Measurements from ENCODE around the gene INPP5B. TPM values are rescaled to one million over a fixed set of nuclear protein-coding genes. Genes with fewer than 3 reads are reported as not detected.
"Not testable (repeated sequence)": the region's sequence is repeated elsewhere in the genome, so short reads cannot be mapped to it uniquely, and the experiment has no call there.

Gene INPP5B
- total RNA-seq, 1 donor from 2014 or later, result 38.1 TPM

DNA sequence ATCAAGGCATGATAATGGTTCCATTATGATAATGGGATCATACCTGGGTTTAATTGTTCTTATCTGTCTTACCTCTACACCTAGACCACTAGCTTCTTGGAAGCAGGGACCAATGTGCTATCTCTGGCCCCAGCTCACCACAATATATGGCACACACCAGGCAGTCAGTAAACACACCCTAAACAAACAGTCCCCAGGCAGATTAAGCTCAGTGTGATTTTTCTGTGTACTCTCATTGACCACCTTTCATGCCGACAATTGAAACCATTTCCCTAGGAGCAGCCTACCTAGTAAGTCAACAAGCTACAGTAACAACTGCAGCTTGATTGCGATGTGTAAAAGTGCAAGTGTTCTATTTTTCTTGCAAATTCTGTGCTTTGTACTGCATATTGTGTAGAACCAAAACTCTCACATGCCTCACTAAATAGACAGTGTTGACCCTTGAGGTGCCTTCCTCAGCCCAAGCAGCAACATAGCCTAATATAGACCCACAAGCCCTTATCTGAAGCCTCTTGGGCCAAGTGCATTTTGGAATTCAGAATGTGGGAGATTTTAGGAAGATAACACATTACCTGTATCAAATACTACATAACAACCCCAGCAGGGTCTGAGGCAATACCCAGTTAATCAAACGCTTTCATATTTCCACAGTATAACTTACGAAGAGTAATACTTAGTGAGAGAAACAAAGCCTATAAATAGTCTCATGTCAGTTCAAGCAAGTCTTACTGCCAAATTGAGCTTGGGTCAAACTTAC lies 32.0 kb downstream of the INPP5B start:
- no peak for DNase-seq (ENCODE audit: low spot score)

DNA sequence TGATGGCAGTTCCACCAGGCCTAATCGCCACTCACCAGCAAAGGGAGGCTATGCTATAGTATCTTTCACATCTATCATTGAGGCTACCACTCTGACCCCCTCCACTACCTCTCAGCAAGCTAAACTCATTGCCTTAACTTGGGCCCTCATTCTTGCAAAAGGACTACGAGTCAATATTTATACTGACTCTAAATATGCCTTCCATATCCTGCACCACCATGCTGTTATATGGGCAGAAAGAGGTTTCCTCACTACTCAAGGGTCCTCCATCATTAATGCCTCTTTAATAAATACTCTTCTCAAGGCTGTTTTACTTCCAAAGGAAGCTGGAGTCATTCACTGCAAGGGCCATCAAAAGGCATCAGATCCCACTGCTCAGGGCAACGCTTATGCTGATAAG lies 35.4 kb downstream of the INPP5B start:
- DNase-seq (ENCODE audit: low spot score), result not testable (repeated sequence)

DNA sequence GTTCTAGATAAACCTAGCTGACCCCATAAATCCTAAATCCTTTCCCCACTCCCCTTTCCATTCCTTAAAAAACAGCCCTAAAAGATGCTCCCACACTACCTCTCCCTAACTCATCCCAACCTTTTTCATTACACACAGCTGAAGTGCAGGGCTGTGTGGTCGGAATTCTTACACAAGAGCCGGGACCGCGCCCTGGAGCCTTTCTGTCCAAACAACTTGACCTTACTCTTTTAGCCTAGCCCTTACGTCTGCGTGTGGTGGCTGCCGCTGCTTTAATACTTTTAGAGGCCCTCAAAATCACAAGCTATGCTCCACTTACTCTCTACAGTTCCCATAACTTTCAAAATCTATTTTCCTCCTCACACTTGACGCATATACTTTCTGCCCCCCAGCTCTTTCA lies 36.0 kb downstream of the INPP5B start:
- DNase-seq (ENCODE audit: low spot score), result not testable (repeated sequence)

DNA sequence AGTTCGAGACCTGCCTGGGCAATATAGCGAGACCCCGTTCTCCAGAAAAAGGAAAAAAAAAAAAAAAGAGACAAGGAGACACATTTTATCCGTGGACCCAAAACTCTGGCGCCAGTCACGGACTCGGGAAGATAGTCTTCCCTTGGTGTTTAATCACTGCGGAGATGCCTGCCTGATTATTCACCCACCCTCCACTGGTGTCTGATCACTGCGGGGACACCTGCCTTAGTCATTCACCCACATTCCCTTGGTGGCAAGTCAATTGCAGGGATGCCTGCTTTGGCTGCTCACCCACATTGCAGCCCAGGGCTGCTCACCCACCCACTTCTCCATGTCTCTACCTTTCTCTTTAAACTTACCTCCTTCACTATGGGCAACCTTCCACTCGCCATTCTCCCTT lies 38.3 kb downstream of the INPP5B start:
- not testable (repeated sequence) for DNase-seq (ENCODE audit: low spot score)

DNA sequence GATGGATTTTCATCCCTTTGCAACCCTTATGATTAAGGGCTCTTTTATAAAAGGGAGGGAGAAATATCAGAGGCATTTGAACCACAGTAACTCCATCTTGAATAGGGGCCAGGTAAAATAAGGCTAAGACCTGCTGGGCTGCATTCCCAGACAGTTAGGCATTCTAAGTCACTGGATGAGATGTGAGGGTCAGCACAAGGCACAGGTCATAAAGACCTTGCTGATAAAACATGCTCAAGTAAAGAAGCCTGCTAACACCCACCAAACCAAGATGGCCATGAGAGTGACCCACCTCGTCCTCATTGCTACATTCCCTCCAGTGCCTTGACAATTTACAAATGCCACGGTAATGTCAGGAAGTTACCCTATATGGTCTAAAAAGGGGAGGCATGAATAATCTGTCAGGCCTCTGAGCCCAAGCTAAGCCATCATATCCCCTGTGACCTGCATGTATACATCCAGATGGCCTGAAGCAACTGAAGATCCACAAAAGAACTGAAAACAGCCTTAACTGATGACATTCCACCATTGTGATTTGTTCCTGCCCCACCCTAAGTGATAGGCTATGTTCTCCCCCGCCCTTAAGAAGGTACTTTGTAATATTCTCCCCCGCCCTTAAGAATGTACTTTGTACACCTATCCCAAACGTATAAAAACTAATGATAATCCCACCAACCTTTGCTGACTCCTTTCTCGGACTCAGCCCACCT lies 39.3 kb downstream of the INPP5B start:
- not testable (repeated sequence) for DNase-seq (ENCODE audit: low spot score)

DNA sequence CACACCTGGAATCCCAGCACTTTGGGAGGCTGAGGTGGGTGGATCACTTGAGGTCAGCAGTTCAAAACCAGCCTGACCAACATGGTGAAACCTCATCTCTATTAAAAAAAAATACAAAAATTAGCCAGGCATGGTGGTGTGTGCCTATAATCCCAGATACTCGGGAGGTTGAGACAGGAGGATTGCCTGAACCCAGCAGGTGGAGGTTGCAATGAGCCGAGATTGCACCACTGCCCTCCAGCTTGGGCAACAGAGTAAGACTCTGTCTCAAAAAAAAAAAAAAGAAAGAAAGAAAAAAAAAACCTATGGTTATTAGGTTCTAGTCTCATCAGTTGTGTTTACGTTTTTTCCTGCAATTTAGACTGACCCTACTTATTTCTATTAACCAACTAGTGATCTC lies 40.3 kb downstream of the INPP5B start:
- not testable (repeated sequence) for DNase-seq (ENCODE audit: low spot score)

DNA sequence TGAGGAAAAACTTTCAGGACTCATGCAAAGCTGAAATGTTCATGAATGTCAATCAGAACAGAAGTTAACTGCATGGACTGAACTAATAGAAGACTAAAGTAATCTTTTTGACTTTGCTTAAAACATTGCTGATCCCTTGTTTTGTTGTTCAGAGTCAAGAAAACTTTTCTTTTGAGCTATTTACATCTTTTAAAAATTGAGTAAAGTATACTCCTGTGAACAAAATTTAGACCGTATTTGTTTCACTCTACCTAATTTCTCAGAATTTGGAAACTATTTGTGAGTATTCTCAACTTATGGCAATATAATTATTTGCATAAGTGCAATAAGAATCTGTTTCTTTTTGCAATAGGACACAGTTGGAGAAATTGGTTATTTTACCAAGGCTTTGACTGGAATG lies 41.1 kb downstream of the INPP5B start:
- DNase-seq (ENCODE audit: low spot score), result no peak

DNA sequence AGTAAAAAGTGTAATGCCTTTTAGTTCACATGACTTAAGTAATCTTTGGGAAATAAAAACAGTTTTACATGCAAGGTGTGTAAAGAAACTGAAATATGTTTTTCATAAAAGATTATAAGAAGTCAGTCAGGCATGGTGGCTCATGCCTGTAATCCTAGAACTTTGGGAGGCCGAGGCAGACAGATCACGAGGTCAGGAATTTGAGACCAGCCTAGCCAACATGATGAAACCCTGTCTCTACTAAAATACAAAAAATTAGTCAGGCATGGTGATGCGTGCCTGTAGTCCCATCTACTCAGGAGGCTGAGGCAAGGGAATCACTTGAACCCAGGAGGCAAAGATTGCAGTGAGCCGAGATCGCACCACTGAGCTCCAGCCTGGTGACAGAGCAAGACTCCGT lies 42.9 kb downstream of the INPP5B start:
- not testable (repeated sequence) for DNase-seq (ENCODE audit: low spot score)

DNA sequence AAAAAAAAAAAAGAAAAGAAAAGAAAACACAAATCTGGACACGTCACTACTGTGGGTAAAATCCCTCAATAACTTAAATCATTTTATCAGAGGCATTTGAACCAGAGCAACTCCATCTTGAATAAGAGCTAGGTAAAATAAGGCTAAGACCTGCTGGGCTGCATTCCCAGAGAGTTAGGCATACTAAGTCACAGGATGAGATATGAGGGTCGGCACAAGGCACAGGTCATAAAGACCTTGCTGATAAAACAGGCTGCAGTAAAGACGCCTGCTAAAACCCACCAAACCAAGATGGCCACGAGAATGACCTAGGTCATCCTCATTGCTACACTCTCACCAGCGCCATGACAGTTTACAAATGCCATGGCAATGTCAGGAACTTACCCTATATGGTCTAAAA lies 43.9 kb downstream of the INPP5B start:
- no peak for DNase-seq (ENCODE audit: low spot score)

DNA sequence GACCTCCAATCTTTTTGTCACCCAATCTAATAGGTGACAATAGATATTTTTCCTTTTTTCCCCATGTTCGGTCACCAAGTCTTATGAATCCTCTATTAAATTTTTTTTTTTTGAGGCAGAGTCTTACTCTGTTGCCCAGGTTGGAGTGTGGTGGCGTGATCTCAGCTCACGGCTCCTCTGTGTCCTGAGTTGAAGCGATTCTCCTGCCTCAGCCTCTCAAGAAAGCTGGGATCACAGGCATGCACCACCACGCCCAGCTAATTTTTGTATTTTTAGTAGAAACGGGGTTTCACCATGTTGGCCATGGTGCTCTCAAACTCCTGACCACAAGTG lies 45.0 kb downstream of the INPP5B start:
- DNase-seq (ENCODE audit: low spot score), result no peak

DNA sequence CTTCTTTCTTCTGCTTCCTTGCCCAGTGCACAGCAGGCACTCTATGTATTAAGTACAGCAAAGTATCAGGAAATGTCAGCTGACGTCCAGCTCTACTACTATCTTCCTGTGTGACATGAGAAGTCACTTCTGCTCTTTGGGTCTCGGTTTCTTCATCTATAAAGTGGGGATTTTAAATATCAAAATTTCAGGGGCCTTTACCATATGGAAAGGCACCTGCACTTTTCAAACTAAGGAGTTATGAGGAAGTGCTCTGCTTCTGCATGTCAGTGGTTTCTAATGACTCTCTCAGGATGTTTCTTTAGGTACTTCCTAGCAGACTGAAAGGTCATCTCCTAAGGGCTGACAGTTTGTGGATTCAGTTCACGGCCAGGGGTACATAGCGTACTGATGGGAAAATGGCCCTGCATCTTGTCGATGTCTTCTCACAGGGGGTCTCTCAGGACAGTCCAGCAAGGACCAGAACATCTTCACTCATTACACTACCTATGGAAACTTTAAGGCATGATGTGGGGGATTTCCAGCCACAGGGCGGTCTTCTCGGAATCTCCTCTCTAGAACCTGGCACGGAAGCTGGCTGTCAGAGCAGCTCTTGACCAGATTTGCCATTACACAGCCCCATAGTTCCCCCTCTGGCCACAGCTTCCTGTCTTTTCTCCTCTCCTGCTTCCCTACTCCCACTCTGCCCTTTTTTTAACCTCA lies 45.5 kb downstream of the INPP5B start:
- DNase-seq (ENCODE audit: low spot score), result no peak

DNA sequence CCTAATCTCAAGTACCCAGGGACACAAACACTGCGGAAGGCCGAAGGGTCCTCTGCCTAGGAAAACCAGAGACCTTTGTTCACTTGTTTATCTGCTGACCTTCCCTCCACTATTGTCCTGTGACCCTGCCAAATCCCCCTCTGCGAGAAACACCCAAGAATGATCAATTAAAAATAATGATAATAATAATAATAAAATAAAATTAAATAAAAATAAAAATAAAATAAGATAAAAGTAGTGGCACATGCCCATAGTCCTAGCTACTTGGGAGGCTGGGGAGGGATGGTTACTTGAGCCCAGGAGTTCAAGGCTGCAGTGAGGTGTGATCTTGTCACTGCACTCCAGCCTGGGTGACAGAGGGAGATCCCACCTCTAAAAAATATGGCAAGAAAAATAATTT lies 49.3 kb downstream of the INPP5B start:
- DNase-seq (ENCODE audit: low spot score), result not testable (repeated sequence)

DNA sequence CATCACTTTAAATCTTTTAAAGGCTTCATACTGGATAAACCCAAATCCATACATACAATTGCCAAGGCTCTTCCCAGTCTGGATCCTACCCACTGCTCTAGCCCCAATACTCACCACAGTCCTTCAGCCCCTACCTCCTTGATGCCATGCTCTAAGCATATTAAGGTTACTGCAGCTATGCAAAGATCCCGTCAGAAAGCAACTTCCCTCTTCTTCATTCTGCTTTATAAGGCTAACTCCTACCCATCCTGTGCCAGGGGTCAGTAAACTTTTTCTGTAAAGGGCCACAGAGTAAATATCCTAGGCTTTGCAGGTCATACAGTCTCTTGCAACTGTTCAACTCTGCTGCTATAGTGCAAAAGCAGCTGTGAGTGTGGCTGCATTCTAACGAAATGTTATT lies 53.2 kb downstream of the INPP5B start:
- DNase-seq (ENCODE audit: low spot score), result no peak

DNA sequence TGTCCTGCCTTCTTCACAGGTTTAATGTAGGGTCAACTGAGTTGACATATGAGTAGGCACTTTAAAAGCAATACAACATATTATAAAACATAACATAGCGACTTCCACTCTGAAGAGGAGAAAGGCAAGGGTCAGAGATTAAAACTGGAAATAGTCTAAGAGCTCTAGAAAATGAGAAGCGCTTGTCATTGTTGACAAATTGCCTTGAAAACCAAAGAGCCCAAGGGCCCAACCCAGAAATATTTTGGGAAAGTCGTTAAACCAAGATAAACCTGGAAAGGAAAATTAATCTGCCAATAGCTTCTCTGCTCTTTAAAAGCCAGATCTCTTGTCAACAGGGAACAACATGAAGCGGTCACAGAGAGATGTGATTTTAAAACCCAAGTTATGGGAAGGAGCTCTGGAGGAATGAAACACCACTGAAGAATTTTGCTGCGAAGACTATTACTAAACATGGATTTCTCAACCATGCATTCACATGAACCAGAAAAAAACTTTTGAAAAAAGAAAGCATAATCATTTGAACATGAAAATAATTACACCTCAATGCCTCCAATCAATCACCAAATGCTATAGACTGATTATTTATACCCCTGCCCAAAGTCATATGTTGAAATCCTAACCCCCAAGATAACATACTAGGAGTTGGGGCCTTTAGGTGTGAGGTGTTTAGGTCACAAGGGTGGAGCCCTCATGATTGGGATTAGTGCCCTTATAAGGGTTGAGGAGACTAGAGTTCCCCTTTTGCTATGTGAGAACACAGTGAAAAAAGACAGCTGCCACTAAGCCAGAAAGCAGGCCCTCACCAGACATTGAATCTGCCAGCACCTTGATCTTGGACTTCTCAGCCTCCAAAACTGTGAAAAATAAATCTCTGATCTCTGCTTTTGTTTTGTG lies 54.5 kb downstream of the INPP5B start:
- no peak for DNase-seq (ENCODE audit: low spot score)

DNA sequence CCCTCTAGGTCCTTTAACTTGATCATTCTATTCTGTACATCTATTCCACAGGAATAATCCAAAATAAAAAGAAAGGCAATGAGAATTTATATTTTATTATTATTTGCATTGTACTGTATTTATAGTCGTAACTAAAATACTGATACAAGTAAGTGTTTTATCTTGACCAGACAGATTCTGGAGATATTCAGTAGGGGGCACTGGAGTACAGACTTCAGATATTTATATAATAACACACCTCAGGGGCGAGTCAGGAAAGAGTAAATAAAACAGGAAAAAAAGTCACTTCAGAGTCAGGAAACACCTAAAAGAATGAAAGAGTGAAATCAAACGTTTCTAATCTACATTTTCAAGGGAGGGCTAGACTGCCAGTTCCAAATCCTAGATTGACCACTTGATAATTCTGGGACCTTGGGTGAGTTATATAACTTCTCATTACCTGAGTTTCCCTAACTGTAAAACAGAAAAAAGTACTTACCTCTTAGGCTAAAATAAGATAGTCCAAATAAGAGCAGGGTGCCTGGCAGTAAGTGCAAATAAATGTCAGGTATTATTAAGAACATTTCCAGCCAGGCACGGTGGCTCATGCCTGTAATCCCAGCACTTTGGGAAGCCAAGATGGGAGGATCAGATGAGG lies 56.4 kb downstream of the INPP5B start:
- DNase-seq (ENCODE audit: low spot score), result no peak

DNA sequence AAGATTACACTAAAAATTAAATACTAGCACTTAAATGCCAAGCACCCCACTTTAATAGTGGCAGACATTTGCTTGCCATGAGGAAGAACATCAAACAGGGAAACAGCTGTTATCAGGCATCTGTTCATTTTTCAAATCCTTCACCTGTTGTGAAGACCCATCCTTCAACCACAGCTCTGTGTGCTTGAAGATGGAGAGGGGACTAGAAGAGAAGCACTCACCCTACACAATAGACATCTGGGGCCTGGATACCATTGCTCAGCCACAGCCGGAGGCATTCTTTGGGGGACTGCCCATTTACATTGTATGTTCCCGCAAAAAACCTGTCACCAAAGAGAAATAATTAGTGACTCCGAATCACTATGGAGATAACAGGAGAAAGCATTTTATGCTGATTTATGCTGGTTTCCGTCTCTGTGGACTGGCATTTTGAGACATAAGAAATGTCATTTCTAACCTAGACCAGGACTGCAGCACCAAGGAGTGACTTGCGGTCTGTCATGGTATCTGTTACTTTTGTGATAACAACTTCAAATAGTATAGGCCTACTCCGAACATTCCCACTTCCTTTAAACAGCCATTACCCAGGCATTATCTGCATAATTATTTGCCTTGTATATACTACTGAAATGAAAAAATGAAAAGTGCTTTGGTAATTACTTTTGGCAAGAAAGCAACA lies 58.7 kb downstream of the INPP5B start:
- DNase-seq (ENCODE audit: low spot score), result no peak

DNA sequence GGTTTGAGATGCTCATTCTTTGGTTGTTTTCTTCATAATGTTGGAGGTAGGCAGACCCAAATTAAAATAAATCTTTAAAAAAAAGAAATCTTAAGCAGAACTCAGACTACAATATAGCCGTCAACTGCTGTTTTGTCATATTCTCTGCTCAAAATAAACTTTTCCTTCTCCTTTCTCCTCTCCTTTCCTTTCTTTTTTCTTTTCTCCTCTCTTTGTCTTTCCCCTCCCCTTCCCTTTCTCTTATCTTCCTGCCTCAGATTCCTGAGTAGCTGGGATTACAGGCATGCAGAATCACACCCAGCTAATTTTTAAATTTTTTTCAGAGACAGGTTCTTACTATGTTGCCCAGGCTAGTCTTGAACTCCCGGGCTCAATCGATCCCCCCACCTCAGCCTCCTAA lies 62.7 kb downstream of the INPP5B start:
- no peak for DNase-seq (ENCODE audit: low spot score)

DNA sequence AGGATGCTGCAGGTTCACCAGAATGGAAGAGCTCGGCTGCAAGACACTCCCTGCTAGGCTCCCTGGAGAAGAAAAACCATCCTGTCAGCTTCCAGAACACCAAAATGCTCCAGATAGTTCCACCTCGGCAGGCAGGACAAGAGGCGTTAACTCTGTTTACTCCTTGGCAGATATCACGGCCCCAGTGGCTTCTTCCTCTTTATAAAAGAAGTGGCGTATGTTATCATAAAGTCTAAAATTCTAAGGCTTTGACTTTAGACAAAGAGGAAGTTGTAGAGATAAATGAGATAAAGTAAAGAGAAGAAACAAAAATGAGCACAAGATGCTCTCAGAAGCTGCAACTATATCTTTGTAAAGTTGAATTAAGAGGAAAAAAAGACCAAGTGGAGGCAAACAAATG lies 63.2 kb downstream of the INPP5B start:
- DNase-seq (ENCODE audit: low spot score), result no peak

DNA sequence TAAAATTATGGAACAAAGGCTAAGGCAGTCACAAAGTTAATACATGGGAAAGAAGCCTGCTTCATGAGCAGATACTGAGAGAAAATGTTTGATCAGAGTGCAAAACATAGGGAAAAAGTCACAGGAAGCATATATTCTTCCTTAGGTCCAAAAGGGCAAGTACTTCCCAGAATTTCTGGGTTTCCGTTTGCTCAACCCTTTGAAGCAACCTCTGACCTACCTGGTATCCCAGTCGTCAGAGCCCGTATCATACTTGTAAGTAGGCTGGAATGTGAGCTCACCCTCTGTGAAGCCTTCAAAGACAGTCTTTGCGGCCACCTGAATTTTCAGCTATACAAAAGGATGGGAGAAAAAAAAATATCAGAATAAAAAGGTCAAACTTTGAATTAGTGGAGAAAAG lies 67.0 kb downstream of the INPP5B start:
- DNase-seq (ENCODE audit: low spot score), result no peak

DNA sequence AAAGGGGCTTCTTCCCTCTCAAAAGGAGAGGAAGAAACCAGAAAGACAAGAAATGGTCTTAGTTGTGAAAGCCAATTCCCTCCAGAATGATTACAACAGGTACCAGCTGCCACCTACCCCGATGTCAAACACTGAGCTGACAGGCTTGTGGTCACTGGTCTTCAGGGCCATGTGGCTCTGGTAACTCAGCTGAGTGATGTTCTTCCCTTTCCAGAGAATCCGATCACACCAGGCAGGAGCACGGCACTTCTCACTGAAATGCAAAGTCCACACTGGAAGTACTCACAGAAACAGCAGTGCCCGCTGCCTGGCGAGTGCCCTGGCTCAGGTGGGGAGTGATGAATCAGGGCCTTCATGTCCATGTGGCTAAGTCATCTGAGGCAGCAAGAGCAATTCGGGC lies 68.8 kb downstream of the INPP5B start:
- no peak for DNase-seq (ENCODE audit: low spot score)

DNA sequence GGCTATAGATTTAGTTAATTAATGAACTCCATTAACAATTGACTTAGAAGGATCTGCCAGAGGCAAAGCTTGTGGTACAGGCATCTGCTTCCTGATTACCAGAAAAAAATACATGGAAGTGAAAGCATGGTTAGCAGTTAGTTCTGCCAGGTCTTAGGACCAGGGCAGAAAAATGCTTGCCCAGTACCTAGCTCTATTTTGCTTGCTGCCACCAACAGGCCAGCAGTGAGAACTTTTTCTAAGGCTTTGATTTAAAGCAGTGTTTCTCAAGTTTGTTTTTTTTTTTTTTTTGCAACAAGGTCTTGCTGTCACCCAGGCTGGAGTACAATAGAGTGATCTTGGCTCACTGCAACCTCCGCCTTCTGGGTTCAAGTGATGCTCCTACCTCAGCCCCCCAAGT lies 71.0 kb downstream of the INPP5B start:
- no peak for DNase-seq (ENCODE audit: low spot score)
